ENCODE measurements around the gene RIN1. TPM values are rescaled to one million over a fixed set of nuclear protein-coding genes. Genes with fewer than 3 reads are reported as not detected.

RIN1 gene
- total and polyA plus RNA-seq, 2 donors (not counting 3 experiments of a cell fraction or from before 2014, with no cell fraction given): 4.4 to 10.2 TPM

DNA sequence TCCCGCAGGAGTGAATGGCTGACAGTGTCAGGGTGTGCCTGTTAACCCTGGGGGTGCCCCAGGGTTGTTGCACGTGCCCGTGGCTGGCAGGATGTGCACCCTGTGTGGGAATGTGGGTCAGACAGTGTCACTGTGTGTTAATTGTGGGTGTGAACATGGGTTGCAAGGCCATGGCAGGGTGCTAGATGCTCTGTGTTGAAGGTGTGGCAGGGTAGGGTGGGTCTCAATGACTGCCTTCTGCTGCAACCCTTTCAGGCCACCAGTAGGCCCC, 8.3 kb downstream of the RIN1 start:
- H3K27me3 ChIP-seq (ENCODE audit: control insufficient read depth in 2 of 2, insufficient read depth in 2 of 2, low read length in 2 of 2): no peaks in the 10 kb centered on the region
- BruUV-seq (replicated peaks): no TSS peak
- H4K20me1 ChIP-seq (replicated peaks; ENCODE audit: control insufficient read depth, extremely low read depth, insufficient read depth, low read length): no peaks in the 10 kb centered on the region
- H3K27ac ChIP-seq (ENCODE audit: insufficient read depth, low read depth, low read length): no peak overlapping the region
- peaks cover 7% of the 10 kb centered on the region for H3K4me1 ChIP-seq (ENCODE audit: control insufficient read depth, extremely low read depth, insufficient read depth, low read length)
- H3K4me2 ChIP-seq (ENCODE audit: insufficient read depth, low read length): no peak overlapping the region
- no peaks in the 10 kb centered on the region for H3K79me2 ChIP-seq (ENCODE audit: control insufficient read depth, insufficient read depth, low read length)
- ChIA-PET POLR2A (no interaction called here), CTCF (no interaction called here)
- no peak for TF ChIP-seq FOS (IDR thresholded peaks at IDR 0.05; ENCODE audit: borderline replicate concordance, insufficient read depth, low read length)
- TF ChIP-seq, protein P1, sequence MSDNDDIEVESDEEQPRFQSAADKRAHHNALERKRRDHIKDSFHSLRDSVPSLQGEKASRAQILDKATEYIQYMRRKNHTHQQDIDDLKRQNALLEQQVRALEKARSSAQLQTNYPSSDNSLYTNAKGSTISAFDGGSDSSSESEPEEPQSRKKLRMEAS (IDR thresholded peaks at IDR 0.05; ENCODE audit: insufficient read depth, insufficient read length): no peak
- no peak for TF ChIP-seq MYC (IDR thresholded peaks at IDR 0.05; ENCODE audit: low read depth, low read length)
- no peak for TF ChIP-seq POLR2A (IDR thresholded peaks at IDR 0.05; ENCODE audit: low read depth, low read length)
- TF ChIP-seq POLR2AphosphoS5 (IDR thresholded peaks at IDR 0.05; ENCODE audit: insufficient read depth, low read depth, low read length): no peak
- no peak for TF ChIP-seq JUN (IDR thresholded peaks at IDR 0.05; ENCODE audit: borderline replicate concordance, insufficient read depth, insufficient read length, low read depth)
- H3K9me1 ChIP-seq (replicated peaks; ENCODE audit: control insufficient read depth, extremely low read depth, insufficient read depth, low read length): no peaks in the 10 kb centered on the region
- DNase-seq (ENCODE audit: low read depth, low spot score) (no peak), FAIRE-seq (no peak)
- no peaks in the 10 kb centered on the region for H3K9me3 ChIP-seq (replicated peaks; ENCODE audit: control insufficient read depth, insufficient read depth, low read length)
- no peak overlapping the region for H2AFZ ChIP-seq (ENCODE audit: low read depth, low read length)
- H3K4me3 ChIP-seq (replicated peaks in 1 of 3; ENCODE audit: insufficient read depth in 1 of 3, low read depth in 1 of 3, low read length in 3 of 3): no peak overlapping the region
- intact Hi-C loops (cut with micrococcal nuclease): loop anchor here (1.0 kb wide), 2 partner anchors 8 to 16 kb away; partner anchors contain the start of gene RIN1
- dilution Hi-C loops (cut with MboI; ENCODE audit: extremely low pct_ligation_motif_present, low sequenced_read_pairs): no loop called here
- no peak overlapping the region for H3K9ac ChIP-seq (replicated peaks; ENCODE audit: extremely low read depth, insufficient read depth, low read length)
- no peaks in the 10 kb centered on the region for H3K36me3 ChIP-seq (ENCODE audit: control insufficient read depth in 2 of 2, extremely low read depth in 1 of 2, insufficient read depth in 2 of 2, low read length in 2 of 2)

DNA sequence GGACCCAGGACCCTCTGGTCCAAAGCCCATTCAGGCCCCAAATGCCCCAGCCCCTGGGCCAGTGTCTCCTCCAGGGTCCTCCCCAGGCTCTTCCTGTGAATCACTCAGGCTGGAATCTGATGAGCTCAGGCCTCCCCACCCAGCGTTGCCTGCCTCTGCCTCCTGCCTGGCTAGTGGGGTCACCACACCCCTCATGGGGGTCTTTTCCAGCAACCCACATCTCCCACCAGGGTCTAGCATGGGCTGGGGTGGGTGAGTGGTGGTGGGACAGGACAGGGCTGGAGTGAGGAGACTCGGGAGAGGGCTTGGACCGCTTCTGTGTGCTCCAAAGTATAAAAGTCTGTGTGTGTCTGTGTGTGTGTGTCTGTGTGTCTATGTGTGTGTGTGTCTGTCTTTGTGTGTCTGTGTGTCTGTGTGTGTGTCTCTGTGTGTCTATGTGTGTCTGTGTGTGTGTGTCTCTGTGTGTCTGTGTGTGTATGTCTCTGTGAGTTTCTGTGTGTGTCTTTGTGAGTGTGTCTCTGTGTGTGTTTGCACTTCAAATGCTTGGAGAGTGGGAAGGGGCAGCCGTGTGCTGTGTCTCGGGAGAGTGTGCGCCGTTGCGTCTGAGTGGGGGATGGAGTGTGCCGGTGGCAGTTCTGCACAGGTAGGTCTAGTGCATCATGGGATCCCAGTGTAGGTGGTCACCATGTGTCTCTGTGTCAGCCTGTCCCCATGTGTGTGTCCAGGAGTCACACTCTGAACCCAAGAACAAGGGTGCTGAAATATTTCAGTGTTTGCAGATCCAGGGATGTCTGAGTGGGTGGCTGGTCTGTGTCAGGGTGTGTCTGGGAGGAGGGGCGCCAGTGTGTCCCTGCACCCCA, 8.8 kb downstream of the RIN1 start:
- POLR2A ChIA-PET: interaction anchor here (1.3 kb wide), 1 partner anchor 16 kb away, joined by 4 read pairs; no protein-coding TSS in a partner anchor
- FAIRE-seq: no peak

More for the DNA sequence above, 8.8 kb downstream of the RIN1 start:
- intact Hi-C loops (cut with micrococcal nuclease) (loop anchor here (1.0 kb wide), 2 partner anchors 9 to 15 kb away; partner anchors contain the start of gene RIN1), dilution Hi-C loops (cut with MboI; ENCODE audit: extremely low pct_ligation_motif_present, low sequenced_read_pairs) (no loop called here)
- DNase-seq (ENCODE audit: low read depth, low spot score): no peak
- CTCF ChIA-PET: interaction anchor here (0.6 to 4.0 kb wide), 4 partner anchors 8 to 17 kb away, joined by 3 to 56 read pairs (median 6); partner anchors contain the start of genes CD248 and RIN1
- H3K9ac ChIP-seq (replicated peaks; ENCODE audit: extremely low read depth, insufficient read depth, low read length): no peak overlapping the region
- no peaks in the 10 kb centered on the region for H3K9me1 ChIP-seq (replicated peaks; ENCODE audit: control insufficient read depth, extremely low read depth, insufficient read depth, low read length)
- no peaks in the 10 kb centered on the region for H4K20me1 ChIP-seq (replicated peaks; ENCODE audit: control insufficient read depth, extremely low read depth, insufficient read depth, low read length)
- no peak overlapping the region for H3K4me2 ChIP-seq (ENCODE audit: insufficient read depth, low read length)
- TF ChIP-seq GATA2 (IDR thresholded peaks at IDR 0.05; ENCODE audit: insufficient read depth, insufficient read length, low read depth, low read length) (no peak), FOS (IDR thresholded peaks at IDR 0.05; ENCODE audit: borderline replicate concordance, insufficient read depth, low read length) (peak; percentile 37)
- H3K36me3 ChIP-seq (ENCODE audit: control insufficient read depth in 2 of 2, extremely low read depth in 1 of 2, insufficient read depth in 2 of 2, low read length in 2 of 2): no peaks in the 10 kb centered on the region
- H3K4me1 ChIP-seq (ENCODE audit: control insufficient read depth, extremely low read depth, insufficient read depth, low read length): peaks cover 7% of the 10 kb centered on the region
- no peak overlapping the region for H3K27ac ChIP-seq (ENCODE audit: insufficient read depth, low read depth, low read length)
- no peaks in the 10 kb centered on the region for H3K9me3 ChIP-seq (replicated peaks; ENCODE audit: control insufficient read depth, insufficient read depth, low read length)
- peak overlapping the region; percentile 11 for H2AFZ ChIP-seq (ENCODE audit: low read depth, low read length)
- no peak overlapping the region for H3K4me3 ChIP-seq (replicated peaks in 1 of 3; ENCODE audit: insufficient read depth in 1 of 3, low read depth in 1 of 3, low read length in 3 of 3)
- no TSS peak for BruUV-seq (replicated peaks)
- H3K79me2 ChIP-seq (ENCODE audit: control insufficient read depth, insufficient read depth, low read length): no peaks in the 10 kb centered on the region
- no peaks in the 10 kb centered on the region for H3K27me3 ChIP-seq (ENCODE audit: control insufficient read depth in 2 of 2, insufficient read depth in 2 of 2, low read length in 2 of 2)

All from endothelial cell of umbilical vein (primary cell).